ENCODE measurements around the gene ZFP37.
A peak's percentile ranks its signal among the peaks of the same experiment; 100 is the strongest.
"Not testable (repeated sequence)": the region's sequence is repeated elsewhere in the genome, so short reads cannot be mapped to it uniquely, and the experiment has no call there.

The ZFP37 gene

GRCh38 chr9:113056191-113057106 is at the start of gene ZFP37:
TSS of gene ZFP37 (minus strand) at chr9:113056724. CDS start at chr9:113056688, 36 bp downstream.
- peak; percentile 93 for DNase-seq

- not testable (repeated sequence) for DNase-seq
Observed at GRCh38 chr9:113105345-113105744, 48.8 kb upstream of the ZFP37 start.

- DNase-seq = no peak
Observed at GRCh38 chr9:113095561-113095960, 39.0 kb upstream of the ZFP37 start.

GRCh38 chr9:113089924-113090323 is 33.4 kb upstream of the ZFP37 start:
- not testable (repeated sequence) for DNase-seq

- DNase-seq = not testable (repeated sequence)
Observed at GRCh38 chr9:113089143-113089505, 32.6 kb upstream of the ZFP37 start.

GRCh38 chr9:113088456-113089142 is 32.1 kb upstream of the ZFP37 start:
- not testable (repeated sequence) for DNase-seq

GRCh38 chr9:113062932-113063310 is 6.4 kb upstream of the ZFP37 start:
- DNase-seq = not testable (repeated sequence)

GRCh38 chr9:113062256-113062931 is 5.9 kb upstream of the ZFP37 start:
- not testable (repeated sequence) for DNase-seq

GRCh38 chr9:113061072-113061850 is 4.7 kb upstream of the ZFP37 start:
- DNase-seq = not testable (repeated sequence)

GRCh38 chr9:113059581-113060284 is 3.2 kb upstream of the ZFP37 start:
- DNase-seq = not testable (repeated sequence)

GRCh38 chr9:113057193-113057592 is 669 bp upstream of the ZFP37 start:
- DNase-seq = no peak

GRCh38 chr9:113042884-113043657 is 13.5 kb downstream of the ZFP37 start:
- DNase-seq = no peak

- DNase-seq = no peak
Observed at GRCh38 chr9:113026200-113026599, 30.3 kb downstream of the ZFP37 start.

GRCh38 chr9:113018247-113018646 is 38.3 kb downstream of the ZFP37 start:
- DNase-seq = no peak

- DNase-seq = no peak
Observed at GRCh38 chr9:113012492-113012891, 44.0 kb downstream of the ZFP37 start.

- DNase-seq = peak; percentile 29
Observed at GRCh38 chr9:113011911-113012381, 44.6 kb downstream of the ZFP37 start, which contains the start of gene ZNF883. TSS of gene ZNF883 (minus strand) at chr9:113012192.

GRCh38 chr9:113005777-113006176 is 50.7 kb downstream of the ZFP37 start:
- DNase-seq = no peak

- no peak for DNase-seq
Observed at GRCh38 chr9:112997236-112997941, 59.1 kb downstream of the ZFP37 start.
